HEK293T (cell line): ENCODE results near the gene NPIPA8.
"Not testable (repeated sequence)": the region's sequence is repeated elsewhere in the genome, so short reads cannot be mapped to it uniquely, and the experiment has no call there.

Source experiments
- BHLHE40 ChIP-seq: fragments of 450-650 bp; IDR thresholded peaks from 2 replicates; pipeline ENCODE4 v1.6.1; 2016; ENCODE audit warnings: mild to moderate bottlenecking, moderate library complexity, borderline replicate concordance
- ELF4 ChIP-seq: fragments of 450-650 bp; IDR thresholded peaks from 2 replicates; pipeline ENCODE4 v1.6.1; 2017; ENCODE audit warnings: antibody characterized with exemption
- FOXM1 ChIP-seq: fragments of 450-650 bp; IDR thresholded peaks from 2 replicates; pipeline ENCODE4 v1.6.1; 2017; ENCODE audit warnings: mild to moderate bottlenecking, borderline replicate concordance
- LEF1 ChIP-seq: fragments of 450-650 bp; IDR thresholded peaks from 2 replicates; pipeline ENCODE4 v1.6.1; 2017; ENCODE audit warnings: mild to moderate bottlenecking, borderline replicate concordance
- SP1 ChIP-seq: fragments of 450-650 bp; IDR thresholded peaks from 2 replicates; pipeline ENCODE4 v1.6.1; 2017
- SUZ12 ChIP-seq: fragments of 450-650 bp; IDR thresholded peaks from 2 replicates; pipeline ENCODE4 v1.6.1; 2016; ENCODE audit warnings: mild to moderate bottlenecking
- TARDBP ChIP-seq: fragments of 450-650 bp; IDR thresholded peaks from 2 replicates; pipeline ENCODE4 v1.6.1; 2016
- ZNF384 ChIP-seq: fragments of 450-650 bp; IDR thresholded peaks from 2 replicates; pipeline ENCODE4 v1.6.1; 2016

DNA sequence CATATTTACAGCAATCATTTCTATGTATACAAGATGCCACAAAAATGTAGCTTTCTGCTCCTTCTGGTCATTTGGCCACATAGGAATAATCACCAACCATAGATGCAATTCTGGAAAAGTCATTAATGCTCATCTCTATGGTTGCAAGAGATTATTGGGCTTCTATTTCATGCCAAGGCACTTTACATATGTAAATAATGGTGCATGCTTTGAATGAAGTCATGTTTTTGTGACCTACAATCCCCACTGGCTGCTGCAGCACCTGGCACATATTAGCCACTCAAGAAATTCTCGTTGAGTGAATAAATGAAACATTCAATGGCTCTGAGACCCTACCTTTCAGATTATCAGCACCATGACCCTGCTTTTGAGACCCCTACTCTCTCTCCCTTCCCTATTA lies 50.2 kb downstream of the NPIPA8 start:
- TF ChIP-seq SP1, ELF4, FOXM1, BHLHE40, SUZ12, LEF1, TARDBP, ZNF384: not testable (repeated sequence)
